Measurements from ENCODE around the gene SLC20A1.

DNA sequence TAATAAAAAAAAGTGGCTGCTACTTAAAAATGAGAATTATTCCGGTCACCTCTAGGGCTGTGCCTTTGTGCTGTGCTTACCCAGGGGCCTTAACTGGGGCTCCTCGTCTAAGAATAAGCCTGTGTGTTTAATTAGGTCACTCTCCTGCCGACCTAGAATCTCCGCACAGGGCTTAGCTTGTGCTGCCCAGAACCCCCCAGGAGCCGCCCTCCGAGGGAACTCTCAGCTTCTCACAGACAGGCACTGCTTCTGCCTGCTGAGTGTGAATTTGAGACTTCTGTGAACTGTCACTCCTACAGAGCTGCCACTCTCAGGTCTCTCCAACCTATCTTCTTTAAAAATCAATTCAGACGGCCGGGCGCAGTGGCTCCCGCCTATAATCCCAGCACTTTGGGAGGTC lies 63.2 kb downstream of the SLC20A1 start:
- no peak for TF ChIP-seq RAD21 (IDR thresholded peaks at IDR 0.05; ENCODE audit: low read length)
- TF ChIP-seq, protein P1, sequence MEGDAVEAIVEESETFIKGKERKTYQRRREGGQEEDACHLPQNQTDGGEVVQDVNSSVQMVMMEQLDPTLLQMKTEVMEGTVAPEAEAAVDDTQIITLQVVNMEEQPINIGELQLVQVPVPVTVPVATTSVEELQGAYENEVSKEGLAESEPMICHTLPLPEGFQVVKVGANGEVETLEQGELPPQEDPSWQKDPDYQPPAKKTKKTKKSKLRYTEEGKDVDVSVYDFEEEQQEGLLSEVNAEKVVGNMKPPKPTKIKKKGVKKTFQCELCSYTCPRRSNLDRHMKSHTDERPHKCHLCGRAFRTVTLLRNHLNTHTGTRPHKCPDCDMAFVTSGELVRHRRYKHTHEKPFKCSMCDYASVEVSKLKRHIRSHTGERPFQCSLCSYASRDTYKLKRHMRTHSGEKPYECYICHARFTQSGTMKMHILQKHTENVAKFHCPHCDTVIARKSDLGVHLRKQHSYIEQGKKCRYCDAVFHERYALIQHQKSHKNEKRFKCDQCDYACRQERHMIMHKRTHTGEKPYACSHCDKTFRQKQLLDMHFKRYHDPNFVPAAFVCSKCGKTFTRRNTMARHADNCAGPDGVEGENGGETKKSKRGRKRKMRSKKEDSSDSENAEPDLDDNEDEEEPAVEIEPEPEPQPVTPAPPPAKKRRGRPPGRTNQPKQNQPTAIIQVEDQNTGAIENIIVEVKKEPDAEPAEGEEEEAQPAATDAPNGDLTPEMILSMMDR (conservative IDR thresholded peaks at IDR 0.05; ENCODE audit: low read depth, low read length): no peak
- no peak for TF ChIP-seq POLR2A (IDR thresholded peaks at IDR 0.05; ENCODE audit: low read depth, low read length)
